SU-DHL-6 (cell line): ENCODE results near the gene SLX9.

ENCODE experiments used
- H2AFZ ChIP-seq: fragments of 200-600 bp; sonication (generic); 2 replicates; pipeline ENCODE4 v1.6.1; 2014; ENCODE audit warnings: low read depth, mild to moderate bottlenecking, moderate library complexity, mixed read lengths, antibody characterized with exemption, low read length; ENCODE audit not compliant: severe bottlenecking
- H3F3A ChIP-seq: fragments of 200-600 bp; shearing (Covaris generic); 2 replicates; pipeline ENCODE4 v1.6.0; 2016; ENCODE audit warnings: antibody characterized with exemption, mild to moderate bottlenecking; ENCODE audit not compliant: insufficient read depth
- H3K27ac ChIP-seq: fragments of 200-600 bp; sonication (generic); 2 replicates; pipeline ENCODE4 v1.5.1; 2016; ENCODE audit warnings: low read depth, mild to moderate bottlenecking, low read length, moderate library complexity, mixed read lengths
- H3K27me3 ChIP-seq: fragments of 200-600 bp; sonication (generic), shearing (Covaris generic); 2 replicates; pipeline ENCODE4 v1.6.0; 2014; ENCODE audit warnings: mild to moderate bottlenecking, low read length
- H3K36me3 ChIP-seq: fragments of 200-600 bp; sonication (generic); 2 replicates; pipeline ENCODE4 v1.6.1; 2014; ENCODE audit warnings: mild to moderate bottlenecking, low read length, mixed read lengths
- H3K4me2 ChIP-seq: fragments of 300-600, 200-600 bp; shearing (Covaris generic), sonication (generic); 2 replicates; pipeline ENCODE4 v1.6.0; 2014; ENCODE audit warnings: low read length, low read depth, mild to moderate bottlenecking; ENCODE audit not compliant: poor library complexity, severe bottlenecking
- H3K4me3 ChIP-seq: fragments of 200-600 bp; sonication (generic); 2 replicates; pipeline ENCODE4 v1.5.1; 2014; ENCODE audit warnings: antibody characterized with exemption, low read length, mild to moderate bottlenecking, mixed read lengths; ENCODE audit not compliant: insufficient read depth, poor library complexity, severe bottlenecking
- H3K79me2 ChIP-seq: fragments of 200-600 bp; sonication (generic); 2 replicates; pipeline ENCODE4 v1.6.1; 2014; ENCODE audit warnings: mild to moderate bottlenecking, low read length, moderate library complexity; ENCODE audit not compliant: insufficient read depth
- H3K9ac ChIP-seq: fragments of 200-600 bp; sonication (generic); 2 replicates; pipeline ENCODE4 v1.7.0; 2014; ENCODE audit warnings: mild to moderate bottlenecking, low read length
- H3K9me2 ChIP-seq: fragments of 200-600 bp; sonication (generic); replicated peaks from 2 replicates; pipeline ENCODE4 v1.6.1; 2014; ENCODE audit warnings: low read length; ENCODE audit not compliant: insufficient read depth
- H3K9me3 ChIP-seq: fragments of 200-600 bp; sonication (generic); 2 replicates; pipeline ENCODE4 v1.6.1; 2014; ENCODE audit warnings: low read length, mixed read lengths; ENCODE audit not compliant: insufficient read depth
- H4K20me1 ChIP-seq: fragments of 200-600 bp; sonication (generic); 2 replicates; pipeline ENCODE4 v1.6.1; 2014; ENCODE audit warnings: low read depth, mild to moderate bottlenecking, antibody characterized with exemption, low read length, moderate library complexity, mixed read lengths
- CTCF ChIP-seq: fragments of 200-600 bp; sonication (generic); IDR thresholded peaks from one replicate; pipeline ENCODE4 v1.5.1; 2017; ENCODE audit warnings: antibody characterized with exemption, mild to moderate bottlenecking, low read length, moderate library complexity; ENCODE audit not compliant: insufficient read depth, poor library complexity, severe bottlenecking
- EZH2phosphoT487 ChIP-seq: fragments of 200-600 bp; sonication (generic), shearing (Covaris generic); conservative IDR thresholded peaks from 2 replicates; pipeline ENCODE4 v1.6.1; 2018; ENCODE audit warnings: mild to moderate bottlenecking, antibody characterized with exemption, low read length, moderate library complexity, mixed read lengths

The SLX9 gene

GRCh38 chr21:44929799-44930542, 9.9 kb upstream of the SLX9 start:
- Histone ChIP-seq H3K9me3 (no peaks in the 10 kb centered on the region), H2AFZ (no peak overlapping the region), H3K9me2 (no peaks in the 10 kb centered on the region), H3K9ac (no peak overlapping the region), H3K4me3 (no peak overlapping the region), H3K36me3 (no peaks in the 10 kb centered on the region), H3K79me2 (no peaks in the 10 kb centered on the region), H3K4me2 (no peak overlapping the region), H3K27me3 (no peaks in the 10 kb centered on the region), H4K20me1 (no peaks in the 10 kb centered on the region), H3K27ac (no peak overlapping the region), H3F3A (no peaks in the 10 kb centered on the region)
- TF ChIP-seq CTCF, result no peak
- TF ChIP-seq EZH2phosphoT487, result no peak

GRCh38 chr21:44930543-44930981, 9.3 kb upstream of the SLX9 start:
- no peaks in the 10 kb centered on the region for H3K36me3 ChIP-seq
- no peak overlapping the region for H3K9ac ChIP-seq
- TF ChIP-seq CTCF (no peak), EZH2phosphoT487 (no peak)
- no peak overlapping the region for H3K27ac ChIP-seq
- no peaks in the 10 kb centered on the region for H3K9me3 ChIP-seq
- no peaks in the 10 kb centered on the region for H3K79me2 ChIP-seq
- H3F3A ChIP-seq, result no peaks in the 10 kb centered on the region
- peak overlapping the region; percentile 33 for H3K4me2 ChIP-seq
- H3K4me3 ChIP-seq, result no peak overlapping the region
- no peaks in the 10 kb centered on the region for H3K9me2 ChIP-seq
- no peak overlapping the region for H2AFZ ChIP-seq
- H3K27me3 ChIP-seq, result no peaks in the 10 kb centered on the region
- H4K20me1 ChIP-seq, result no peaks in the 10 kb centered on the region

- H3F3A ChIP-seq, result no peaks in the 10 kb centered on the region
- H3K4me3 ChIP-seq, result no peak overlapping the region
- H3K27ac ChIP-seq, result no peak overlapping the region
- no peaks in the 10 kb centered on the region for H3K79me2 ChIP-seq
- no peaks in the 10 kb centered on the region for H4K20me1 ChIP-seq
- H3K9ac ChIP-seq, result no peak overlapping the region; the same call in 1 of the 2 replicates
- H2AFZ ChIP-seq, result no peak overlapping the region
- H3K9me2 ChIP-seq, result no peaks in the 10 kb centered on the region
- TF ChIP-seq CTCF, result no peak
- TF ChIP-seq EZH2phosphoT487, result no peak
- no peaks in the 10 kb centered on the region for H3K36me3 ChIP-seq
- H3K4me2 ChIP-seq, result peak overlapping the region; percentile 33
- H3K9me3 ChIP-seq, result no peaks in the 10 kb centered on the region
- no peaks in the 10 kb centered on the region for H3K27me3 ChIP-seq
Measured at GRCh38 chr21:44931137-44931500, 8.7 kb upstream of the SLX9 start.
